Superior temporal gyrus (tissue), 1 donor: ENCODE results near the gene GRHPR.
"Not testable (repeated sequence)": the region's sequence is repeated elsewhere in the genome, so short reads cannot be mapped to it uniquely, and the experiment has no call there.

Experiments used
- DNase-seq: peaks from one replicate; pipeline ENCODE4 v3.0.0-alpha.2; 2016; ENCODE audit errors: extremely low spot score

Gene GRHPR

DNA sequence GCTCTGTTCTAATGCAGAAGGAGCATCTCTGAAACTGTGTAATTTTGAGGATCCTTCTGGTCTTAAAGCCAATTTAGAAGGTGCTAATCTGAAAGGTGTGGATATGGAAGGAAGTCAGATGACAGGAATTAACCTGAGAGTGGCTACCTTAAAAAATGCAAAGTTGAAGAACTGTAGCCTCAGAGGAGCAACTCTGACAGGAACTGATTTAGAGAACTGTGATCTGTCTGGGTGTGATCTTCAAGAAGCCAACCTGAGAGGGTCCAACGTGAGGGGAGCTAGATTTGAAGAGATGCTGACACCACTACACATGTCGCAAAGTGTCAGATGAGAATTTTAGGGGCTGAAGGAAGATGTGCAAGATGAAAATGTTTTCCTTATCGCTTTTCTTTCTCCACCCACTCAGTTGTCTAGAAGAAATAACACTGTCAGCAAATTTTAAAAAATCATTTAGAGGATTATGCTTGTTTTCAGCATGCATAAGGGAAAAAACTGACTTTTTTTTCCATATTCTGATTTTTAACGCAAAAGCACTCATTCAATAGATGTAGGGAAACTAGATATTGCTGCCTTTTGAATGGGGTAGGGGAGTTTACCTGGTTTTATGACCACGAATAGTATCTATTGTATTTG, 55.6 kb downstream of the GRHPR start:
- not testable (repeated sequence) for DNase-seq

GRCh38 chr9:37480759-37481158, 58.3 kb downstream of the GRHPR start:
- no peak for DNase-seq

DNA sequence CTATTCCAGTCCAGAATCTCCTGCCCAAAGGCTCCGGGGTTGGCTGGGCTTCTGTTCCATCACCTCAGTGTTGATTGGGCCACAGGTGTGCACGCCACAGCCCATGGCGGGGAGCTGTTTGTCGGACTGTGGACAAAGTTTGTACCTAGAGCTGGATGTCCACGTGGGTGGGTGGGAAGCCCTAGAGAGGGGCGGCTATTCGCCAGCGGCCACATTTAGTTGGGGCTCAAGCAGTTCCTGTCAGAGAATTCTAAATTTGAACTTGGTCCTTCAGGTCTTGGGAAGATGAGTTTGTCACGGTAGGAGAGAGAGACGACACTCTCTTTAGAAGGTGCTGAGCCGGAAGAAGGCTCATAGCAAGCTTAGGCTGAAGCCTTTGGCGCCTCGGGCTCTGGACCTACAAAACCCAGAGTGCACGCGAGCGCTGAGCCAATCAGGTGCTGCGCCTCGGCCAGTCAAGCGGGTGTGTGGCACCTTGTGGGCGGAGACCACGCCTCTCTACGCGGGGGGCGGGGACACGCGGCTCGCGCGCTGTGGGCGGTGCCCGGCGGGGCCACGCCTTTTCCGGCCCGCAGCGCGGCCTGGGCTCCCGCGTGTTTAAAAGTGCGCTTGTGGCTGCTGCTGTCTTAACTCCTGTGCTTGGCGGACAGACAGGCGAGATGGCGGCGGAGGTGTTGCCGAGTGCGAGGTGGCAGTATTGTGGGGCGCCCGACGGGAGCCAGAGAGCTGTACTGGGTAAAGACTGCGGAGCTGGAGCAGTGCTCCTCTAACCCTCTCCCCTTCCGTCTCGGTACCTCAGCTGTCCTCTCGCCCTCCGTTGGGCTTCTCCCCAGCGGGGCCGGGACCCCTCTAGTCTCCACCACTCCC, 63.1 kb downstream of the GRHPR start, which contains the start of gene POLR1E:
Gene POLR1E, plus strand, starts transcription at position 560 of the 867 bp plus-strand sequence. Its CDS starts 100 bp downstream, at position 660.
- peak; percentile 92 for DNase-seq

DNA sequence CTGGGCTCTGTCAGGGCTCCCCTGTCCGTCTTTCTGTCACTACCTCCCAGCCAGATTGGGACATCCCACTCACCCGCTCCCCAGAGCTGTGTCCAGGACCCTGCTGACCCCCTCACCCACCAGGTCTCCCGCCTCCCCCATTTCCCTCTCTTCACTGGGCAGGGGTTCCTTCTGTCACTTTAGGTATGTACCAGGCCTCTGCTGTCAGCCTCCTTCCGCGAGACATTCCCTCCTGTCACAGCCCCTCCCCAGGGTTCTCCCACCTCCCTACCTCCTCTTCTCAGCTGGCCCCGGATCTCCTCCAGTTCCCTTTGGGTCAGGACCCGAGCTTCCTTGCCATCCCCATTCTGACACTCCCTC, 63.7 kb downstream of the GRHPR start:
- no peak for DNase-seq
